Germinal center (tissue), 1 donor: Measurements from ENCODE around the gene ATG9B.
A peak's percentile ranks its signal among the peaks of the same experiment; 100 is the strongest.

Source experiments
- DNase-seq: peaks from one replicate; pipeline ENCODE4 v3.0.0; 2012; ENCODE audit warnings: mixed read lengths, low spot score

ATG9B gene, protein sequence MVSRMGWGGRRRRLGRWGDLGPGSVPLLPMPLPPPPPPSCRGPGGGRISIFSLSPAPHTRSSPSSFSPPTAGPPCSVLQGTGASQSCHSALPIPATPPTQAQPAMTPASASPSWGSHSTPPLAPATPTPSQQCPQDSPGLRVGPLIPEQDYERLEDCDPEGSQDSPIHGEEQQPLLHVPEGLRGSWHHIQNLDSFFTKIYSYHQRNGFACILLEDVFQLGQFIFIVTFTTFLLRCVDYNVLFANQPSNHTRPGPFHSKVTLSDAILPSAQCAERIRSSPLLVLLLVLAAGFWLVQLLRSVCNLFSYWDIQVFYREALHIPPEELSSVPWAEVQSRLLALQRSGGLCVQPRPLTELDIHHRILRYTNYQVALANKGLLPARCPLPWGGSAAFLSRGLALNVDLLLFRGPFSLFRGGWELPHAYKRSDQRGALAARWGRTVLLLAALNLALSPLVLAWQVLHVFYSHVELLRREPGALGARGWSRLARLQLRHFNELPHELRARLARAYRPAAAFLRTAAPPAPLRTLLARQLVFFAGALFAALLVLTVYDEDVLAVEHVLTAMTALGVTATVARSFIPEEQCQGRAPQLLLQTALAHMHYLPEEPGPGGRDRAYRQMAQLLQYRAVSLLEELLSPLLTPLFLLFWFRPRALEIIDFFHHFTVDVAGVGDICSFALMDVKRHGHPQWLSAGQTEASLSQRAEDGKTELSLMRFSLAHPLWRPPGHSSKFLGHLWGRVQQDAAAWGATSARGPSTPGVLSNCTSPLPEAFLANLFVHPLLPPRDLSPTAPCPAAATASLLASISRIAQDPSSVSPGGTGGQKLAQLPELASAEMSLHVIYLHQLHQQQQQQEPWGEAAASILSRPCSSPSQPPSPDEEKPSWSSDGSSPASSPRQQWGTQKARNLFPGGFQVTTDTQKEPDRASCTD

DNA sequence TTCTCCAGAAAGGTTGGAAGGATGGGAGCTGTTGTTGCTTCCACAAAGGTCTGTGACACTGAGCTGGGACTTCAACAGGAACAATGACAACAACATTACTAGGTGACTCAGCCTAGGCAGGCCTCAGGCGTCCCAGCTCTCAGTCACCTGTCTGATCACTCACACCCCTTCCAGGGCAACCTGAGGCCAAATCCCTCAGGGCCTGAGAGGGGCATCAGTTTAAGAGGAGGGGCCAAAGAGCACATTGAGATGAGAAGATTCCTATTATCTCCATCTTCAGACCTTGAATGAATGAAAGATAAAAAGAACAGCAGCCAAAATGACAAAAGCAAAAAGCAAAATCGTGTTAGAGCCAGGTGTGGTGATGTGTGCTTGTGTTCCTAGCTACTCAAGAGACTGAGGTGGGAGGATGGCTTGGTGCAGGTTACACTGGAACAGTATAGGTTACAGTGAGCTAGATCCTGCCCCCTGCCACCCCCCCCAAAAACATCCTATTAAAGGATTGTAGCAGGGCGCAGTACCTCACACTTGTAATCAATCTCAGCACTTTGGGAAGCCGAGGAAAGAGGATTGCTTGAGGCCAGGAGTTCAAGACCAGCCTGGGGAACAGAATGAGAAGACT, at the start of gene ATG9B:
Gene ATG9B, minus strand, starts transcription at position 60 of the 622 bp plus-strand sequence. CDS start 71 bp downstream, outside the sequence.
- no peak for DNase-seq

DNA sequence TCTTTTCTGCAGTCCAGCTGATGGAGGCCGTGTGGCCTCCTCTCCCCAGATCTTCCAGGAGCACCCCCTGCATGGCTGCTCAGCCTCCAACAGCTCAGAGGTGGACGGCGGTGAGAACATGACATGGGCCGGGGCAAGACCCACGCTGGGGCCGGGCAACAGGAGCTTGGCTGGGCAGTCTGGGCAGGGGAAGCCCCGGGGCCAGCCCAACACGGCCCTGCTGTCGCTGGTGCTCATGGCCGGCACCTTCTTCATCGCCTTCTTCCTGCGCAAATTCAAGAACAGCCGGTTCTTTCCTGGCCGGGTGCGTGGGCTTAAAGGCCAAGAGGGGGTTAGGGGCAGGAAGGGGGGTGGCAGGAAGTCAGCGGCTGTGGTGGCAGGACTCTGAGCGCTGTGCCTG, 49.7 kb upstream of the ATG9B start:
- DNase-seq = no peak

DNA sequence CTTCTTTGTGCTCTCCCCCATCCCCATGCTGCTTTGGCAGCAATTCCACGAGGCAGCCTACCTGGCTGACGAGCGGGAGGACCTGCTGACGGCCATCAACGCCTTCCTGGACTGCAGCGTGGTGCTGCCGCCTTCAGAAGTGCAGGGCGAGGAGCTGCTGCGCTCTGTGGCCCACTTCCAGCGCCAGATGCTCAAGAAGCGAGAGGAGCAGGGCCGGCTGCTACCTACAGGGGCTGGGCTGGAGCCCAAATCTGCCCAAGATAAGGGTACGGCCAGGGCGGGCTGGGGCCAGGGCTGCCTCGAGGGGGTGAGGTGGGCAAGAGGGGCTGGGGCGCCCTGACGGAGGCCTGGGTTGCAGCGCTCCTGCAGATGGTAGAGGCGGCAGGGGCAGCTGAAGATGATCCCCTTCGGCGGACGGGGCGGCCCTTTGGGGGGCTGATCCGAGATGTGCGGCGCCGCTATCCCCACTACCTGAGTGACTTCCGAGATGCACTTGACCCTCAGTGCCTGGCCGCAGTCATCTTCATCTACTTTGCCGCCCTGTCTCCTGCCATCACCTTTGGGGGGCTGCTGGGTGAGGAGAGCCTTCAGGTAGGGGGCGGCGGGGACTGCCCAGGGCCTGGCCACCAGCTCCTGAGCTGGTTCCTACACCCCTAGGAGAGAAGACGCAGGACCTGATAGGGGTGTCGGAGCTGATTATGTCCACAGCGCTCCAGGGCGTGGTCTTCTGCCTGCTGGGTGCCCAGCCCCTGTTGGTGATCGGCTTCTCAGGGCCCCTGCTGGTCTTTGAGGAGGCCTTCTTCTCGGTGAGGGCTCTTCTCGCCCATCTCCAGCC, 47.0 kb upstream of the ATG9B start:
- no peak for DNase-seq

DNA sequence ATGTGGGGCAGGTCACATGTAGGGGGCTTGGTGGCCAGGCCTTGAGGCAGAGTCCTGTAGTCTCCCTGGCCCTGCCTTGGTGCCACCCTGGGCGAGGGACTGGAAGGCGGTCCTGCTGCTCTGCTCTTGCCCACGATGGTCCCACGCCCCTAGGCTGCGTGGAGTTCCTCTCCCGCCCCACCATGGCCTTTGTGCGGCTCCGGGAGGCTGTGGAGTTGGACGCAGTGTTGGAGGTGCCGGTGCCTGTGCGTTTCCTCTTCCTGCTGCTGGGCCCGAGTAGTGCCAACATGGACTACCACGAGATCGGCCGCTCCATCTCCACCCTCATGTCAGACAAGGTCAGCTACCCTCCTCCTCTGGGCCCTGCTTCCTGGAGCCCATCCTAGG, 46.3 kb upstream of the ATG9B start:
- DNase-seq = no peak

DNA sequence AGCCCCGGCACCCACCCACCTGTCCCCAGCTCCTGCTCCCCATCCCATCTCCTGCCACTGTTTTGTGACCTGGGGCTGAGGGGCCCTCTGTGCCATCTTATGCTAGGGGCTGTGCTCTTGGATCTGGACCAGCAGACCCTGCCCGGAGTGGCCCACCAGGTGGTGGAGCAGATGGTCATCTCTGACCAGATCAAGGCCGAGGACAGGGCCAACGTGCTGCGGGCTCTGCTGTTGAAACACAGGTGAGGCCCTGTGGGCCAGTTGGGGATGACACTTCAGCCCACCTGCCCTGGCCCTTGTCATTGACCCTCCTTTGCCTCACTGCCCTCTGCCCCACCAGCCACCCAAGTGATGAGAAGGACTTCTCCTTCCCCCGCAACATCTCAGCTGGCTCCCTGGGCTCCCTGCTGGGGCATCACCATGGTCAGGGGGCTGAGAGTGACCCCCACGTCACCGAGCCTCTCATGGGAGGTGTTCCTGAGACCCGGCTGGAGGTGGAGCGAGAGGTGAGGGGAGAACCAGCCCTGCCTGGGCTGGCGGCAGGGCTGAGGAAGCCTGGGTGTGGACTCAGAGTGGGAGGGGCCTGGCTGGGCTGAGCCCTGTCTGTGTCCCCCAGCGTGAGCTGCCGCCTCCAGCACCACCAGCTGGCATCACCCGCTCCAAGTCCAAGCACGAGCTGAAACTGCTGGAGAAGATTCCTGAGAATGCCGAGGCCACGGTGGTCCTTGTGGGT, 45.7 kb upstream of the ATG9B start:
- no peak for DNase-seq

DNA sequence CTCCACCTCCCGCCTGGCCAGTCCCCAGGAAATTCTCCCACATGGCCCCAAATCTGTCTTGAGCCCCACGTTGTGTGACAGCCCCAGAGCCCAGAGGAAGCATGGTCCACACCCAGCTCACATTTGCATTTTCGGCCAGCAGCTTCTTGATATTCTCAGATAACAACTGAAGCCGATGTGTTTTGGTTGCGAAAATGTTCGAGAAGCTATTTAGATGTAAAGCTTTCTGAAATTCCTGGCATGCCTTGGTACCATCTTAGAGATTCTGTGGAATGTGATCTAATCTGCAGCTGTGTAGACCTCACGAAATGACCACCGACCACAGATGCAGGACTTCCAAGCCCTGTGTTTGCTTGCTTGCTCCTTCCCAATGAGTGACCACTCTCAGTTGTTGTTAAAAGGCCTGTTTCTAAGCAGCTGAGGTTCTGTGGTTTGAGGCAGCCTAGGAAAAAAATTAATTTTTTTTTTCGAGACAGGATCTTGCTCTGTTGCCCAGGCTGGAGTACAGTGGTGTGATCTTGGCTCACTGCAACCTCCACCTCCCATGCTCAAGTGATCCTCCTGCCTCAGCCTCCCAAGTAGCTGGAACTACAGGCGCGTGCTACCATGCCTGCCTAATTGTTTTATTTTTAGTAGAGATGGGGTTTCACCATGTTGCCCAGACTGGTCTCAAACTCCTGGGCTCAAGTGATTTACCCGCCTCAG, 43.9 kb upstream of the ATG9B start:
- DNase-seq = no peak

DNA sequence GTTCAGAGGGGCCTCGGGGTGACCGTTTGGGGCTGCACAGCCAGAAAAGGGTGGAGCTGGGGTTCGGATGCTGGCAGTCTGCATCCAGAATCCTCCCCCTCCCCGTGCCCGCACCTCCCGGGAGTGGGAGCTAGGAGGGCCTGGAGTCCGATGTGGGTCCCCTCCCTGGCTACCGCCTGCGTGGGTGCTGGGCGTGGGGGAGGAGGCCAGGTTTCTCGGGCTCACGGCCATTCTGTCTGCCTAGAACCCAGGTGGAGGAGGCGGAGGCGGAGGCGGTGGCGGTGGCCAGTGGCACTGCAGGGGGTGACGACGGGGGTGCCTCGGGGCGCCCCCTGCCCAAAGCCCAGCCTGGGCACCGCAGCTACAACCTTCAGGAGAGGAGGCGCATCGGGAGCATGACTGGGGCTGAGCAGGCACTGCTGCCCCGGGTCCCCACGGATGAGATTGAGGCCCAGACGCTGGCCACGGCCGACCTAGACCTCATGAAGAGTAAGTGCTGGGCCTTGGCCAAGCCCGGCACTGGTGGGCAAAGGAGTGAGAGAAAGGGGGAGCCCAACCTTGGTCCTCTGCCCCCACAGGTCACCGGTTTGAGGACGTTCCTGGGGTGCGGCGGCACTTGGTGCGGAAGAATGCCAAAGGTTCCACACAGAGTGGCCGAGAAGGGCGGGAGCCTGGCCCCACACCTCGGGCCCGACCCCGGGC, 42.1 kb upstream of the ATG9B start:
- DNase-seq = no peak

DNA sequence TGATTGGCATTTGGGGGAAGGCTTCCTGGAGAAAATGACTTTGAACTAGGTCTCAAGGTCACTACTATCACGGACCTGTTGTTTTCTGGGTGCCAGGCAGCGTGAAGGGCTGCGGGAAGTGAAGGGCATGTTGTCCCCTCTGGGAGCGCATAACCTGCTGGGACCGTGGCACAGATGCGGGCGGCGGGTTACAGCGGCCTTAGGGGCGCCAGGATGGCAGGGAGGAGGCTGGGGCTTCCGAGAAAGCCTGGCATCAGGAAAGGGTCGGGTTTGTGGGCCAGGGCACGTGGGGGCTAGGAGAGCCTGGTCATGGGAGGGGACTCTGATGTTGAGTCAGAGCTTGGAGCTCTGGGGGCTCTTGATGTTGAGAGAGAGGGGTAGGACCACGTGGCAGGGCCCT, 41.2 kb upstream of the ATG9B start:
- no peak for DNase-seq

DNA sequence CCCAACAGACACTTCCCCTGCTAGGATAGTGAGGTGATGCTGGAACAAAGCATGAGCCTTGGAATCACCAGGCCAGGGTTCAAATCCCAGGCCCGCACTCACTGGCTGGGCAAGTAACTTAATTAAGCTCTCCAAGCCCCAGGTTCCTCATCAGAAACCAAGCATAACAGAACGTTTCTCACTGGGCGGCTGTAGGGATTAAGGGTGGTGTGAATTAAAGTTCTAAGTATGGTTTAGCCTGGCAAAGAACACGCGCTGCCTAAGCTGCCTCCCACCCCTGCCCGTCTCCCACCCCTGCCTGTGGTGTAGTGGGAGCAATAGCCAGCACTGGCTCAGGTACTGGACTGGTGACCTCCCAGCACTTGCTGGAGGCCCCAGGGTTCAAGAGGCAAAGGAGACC, 40.7 kb upstream of the ATG9B start:
- no peak for DNase-seq

DNA sequence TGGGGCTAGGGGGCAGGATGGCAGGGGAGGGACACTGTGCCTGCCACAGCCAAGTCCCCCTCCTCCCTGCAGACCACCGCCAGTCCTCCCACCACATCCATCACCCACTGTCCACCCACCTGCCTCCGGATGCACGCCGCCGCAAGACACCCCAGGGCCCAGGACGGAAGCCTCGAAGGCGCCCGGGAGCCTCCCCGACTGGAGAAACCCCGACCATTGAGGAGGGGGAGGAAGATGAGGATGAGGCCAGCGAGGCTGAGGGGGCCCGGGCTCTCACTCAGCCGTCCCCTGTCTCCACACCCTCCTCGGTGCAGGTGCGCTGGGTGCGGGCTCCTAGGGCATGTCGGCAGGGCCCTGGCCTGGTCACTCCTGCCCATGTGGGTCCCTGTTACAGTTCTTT, 40.2 kb upstream of the ATG9B start:
- DNase-seq = no peak

DNA sequence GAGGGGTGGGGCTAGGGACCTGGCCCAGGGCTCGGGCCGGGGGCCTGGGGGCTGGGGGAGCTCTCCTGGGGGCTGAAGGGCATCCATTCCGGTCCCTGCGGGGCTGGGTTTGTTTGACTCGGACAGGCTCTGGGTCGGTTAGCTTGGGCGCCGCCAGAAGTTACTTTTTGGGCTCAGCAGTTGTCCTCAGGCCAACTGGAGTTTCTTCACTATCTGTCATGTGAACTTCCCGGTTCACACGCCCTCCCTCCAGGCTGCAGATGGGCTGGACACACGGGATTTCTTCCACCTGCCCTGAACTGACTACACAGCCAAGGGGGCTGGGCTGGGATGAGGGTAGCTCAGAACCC, 38.9 kb upstream of the ATG9B start:
- no peak for DNase-seq

DNA sequence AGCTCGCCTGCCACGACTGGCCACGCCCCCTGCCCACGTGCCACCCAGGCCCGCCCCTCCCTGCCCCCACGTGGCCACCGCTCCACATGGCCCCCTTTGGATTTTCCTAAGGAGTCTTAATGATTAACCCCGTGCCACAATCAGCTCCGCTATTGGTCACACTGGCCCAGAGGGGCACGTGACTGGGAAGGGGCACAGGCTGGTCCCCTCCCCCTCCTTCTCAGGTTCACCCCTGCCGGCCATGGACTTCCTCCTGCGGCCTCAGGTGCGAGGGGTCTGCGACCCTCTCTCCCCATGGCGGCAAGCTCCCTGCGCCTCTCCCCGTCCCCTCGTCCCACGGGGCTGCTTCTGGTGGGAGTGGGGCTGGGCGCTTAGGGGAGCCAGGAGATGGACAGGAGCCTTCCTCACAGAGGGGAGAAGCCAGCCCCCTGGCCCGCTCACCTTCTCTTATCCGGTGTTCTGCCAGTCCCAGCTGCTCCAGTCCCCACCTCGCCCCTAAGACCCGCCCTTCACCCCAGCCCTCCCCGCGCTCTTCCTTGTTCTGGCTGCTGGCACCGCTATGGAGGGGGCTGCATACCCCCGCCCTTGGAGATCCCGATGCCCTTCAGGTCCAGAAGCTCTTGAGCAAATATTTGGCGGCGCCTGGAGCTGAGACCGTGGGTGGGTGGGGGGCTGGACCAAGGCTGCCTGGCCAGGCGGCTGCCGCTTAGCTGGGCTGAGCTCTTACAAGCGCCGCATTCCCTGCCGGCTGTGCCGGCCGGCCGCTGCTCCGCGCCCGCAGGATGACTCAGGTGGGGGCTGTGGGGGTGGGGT, 38.3 kb upstream of the ATG9B start:
- DNase-seq = no peak

DNA sequence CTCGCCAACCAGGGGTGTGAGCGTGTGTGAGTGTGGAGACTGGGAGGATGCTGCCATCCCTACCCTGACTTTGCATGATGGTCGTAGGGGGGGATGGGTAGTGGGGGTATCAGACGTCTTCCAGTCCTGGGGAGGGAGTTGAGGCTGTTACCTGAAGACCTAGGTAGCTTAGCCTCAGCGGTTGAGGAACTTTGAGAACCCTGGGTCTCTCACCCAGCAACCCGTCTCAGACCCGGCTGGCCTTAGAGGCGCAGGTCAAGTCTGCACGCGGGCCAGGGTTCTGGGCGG, 37.8 kb upstream of the ATG9B start:
- no peak for DNase-seq

DNA sequence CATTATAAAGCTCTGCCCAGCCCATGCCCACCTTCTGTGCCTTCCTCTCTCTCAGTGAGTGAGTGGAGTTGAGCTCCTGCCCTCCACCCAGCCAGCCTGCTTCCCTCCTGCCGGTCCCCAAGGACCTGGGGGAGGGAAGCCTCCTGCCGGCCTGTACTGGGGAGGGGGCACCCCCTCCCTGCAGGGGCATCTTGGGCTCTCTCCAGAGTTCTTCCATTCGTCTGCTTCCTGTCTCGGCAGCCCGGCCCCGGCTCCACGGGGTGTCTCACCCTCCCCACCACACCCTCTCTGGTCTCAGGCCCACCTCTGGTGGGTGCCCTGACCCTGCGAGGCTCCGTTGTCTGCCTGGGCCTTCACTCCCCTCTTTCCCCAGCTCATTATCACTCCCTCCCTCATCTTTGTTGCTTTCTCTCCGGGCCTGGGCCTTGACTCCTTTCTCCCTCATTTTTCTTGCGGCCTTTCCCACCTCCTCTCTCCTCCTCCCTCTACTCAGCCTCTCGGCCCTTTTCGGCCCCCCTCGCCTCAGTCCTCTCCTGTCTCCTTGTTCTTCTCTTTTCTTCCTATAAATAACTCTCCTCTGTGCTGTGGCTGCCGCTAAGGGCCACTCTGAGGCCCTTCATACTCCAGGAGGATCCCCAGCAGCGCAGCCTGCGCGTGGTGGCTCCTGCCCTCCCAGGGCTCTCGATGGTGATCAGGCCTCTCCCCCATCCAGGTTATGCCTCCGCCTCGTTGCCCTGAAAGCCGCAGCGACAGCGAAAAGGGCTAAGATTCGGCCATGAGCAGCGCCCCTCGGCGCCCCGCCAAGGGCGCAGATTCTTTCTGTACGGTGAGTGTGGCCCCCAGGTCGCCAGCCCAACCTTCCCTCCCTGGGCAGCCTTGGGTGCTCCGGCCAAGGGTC, 37.2 kb upstream of the ATG9B start:
- DNase-seq = no peak

DNA sequence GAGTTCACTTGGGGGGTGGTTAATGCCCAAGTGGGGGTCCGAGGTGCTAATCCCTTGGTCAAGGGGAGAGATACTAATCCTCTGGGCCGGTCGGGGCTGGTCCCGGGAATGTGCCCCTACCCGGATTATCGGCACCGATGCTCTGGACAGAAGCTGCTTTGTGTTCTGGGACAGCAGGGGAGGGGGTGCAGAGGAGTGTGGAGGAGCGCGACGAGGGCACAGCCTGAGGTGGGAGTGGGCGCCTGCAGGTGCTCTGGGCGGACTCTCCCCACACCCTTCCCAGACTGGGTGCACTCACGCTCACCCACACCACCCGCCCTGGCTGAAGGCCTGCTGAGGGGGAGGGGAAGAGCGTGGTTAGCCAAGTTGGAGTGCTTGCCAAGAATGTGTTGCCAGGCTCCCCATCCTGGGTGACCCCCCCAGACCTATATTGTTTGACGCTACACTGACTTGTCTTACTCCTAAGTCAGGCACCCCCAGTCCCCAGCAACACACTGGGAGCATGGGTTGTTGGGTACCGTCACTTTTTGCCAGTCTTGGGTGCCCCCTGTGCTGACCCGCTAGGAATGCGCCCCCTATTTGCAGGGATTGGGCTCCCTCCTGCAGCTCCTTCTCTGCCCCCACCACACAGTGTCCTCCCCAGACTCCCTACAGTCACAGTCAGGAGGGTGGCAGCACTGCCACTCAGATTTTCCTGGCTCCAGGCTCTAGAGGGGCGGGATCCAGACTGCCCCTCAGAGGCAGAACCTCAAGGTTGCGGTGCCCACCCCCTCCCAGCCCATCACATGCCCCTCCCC, 36.3 kb upstream of the ATG9B start:
- DNase-seq = no peak

DNA sequence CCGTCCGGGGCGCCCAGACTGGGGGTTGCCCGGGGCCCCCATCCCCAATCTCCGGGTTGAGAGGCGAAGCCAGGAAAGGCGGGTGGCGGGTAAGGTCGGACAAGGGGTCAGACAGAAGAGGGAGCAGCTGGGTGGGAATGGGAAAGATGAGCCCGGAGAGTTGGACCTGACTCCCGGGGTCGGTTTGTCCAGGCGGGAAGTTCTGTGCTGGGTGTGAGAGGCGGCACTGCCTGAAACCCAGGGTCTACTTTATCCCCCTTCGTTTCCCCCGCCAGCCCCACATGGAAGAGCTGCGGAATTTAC, 35.8 kb upstream of the ATG9B start:
- DNase-seq = no peak

DNA sequence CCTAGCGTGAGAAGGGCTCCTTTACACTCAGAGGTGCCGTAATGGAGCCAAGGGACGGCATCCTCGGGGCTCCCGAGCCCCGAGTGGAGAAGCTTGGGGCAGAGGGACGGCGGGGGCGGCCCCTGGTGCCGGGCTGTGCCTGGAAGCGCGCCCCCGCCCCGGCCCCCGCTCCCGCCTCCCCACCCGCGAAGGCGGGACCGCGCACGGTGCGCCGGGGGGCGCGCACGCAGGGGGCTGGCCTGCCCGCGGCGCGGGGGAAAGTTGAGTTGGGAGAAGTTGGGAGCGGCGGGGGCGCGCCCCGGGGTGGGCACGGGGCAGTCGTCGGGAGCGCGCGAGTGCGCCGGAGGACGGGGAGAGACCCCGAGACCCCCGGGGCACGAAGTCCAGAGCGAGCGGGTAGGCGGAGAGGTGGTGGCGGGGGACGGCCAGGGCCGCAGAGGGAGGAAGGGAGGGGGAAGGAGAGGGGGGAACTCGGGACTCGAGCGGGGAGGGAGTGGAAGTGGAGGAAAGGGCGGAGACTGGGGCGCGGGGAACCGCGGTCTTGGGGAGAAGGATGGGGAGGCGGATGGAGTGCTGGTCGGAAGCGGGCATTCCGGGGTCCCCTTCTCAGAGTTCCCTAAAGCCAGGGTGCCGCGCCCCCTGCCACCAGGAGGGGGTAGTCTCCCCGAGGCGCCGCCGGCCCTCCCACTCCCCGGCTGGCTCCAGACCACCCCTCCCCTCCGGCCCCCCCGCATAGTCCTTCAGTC, 35.2 kb upstream of the ATG9B start, which contains the start of gene SLC4A2:
Gene SLC4A2, plus strand, starts transcription at position 223 of the 746 bp plus-strand sequence. CDS start 2,399 bp downstream, outside the sequence.
- peak; percentile 95 for DNase-seq
